H1 (cell line): ENCODE measurements around the gene MARCHF10. TPM values are rescaled to one million over a fixed set of nuclear protein-coding genes. Genes with fewer than 3 reads are reported as not detected.
"Not testable (repeated sequence)": the region's sequence is repeated elsewhere in the genome, so short reads cannot be mapped to it uniquely, and the experiment has no call there.

Experiments
- CTCF ChIA-PET: fragments of 300-600 bp; sonication (Branson Sonifier 250); formaldehyde crosslinking; loops from one replicate; lab custom pipeline; 2021; ENCODE audit not compliant: partially characterized antibody; lab: Charles Lee
- POLR2A ChIA-PET: fragments of 300-600 bp; sonication (Branson Sonifier 250); formaldehyde crosslinking; loops from one replicate; lab custom pipeline; 2021; ENCODE audit warnings: inconsistent platforms; ENCODE audit not compliant: partially characterized antibody; lab: Charles Lee
- DNase-seq, 2 experiments: peaks; one replicate each; pipeline versions ENCODE4 v3.0.0 to v3.0.0-alpha.2; 2010 to 2022; ENCODE audit warnings: low spot score in 2 of 2, low read depth in 1 of 2, mixed read lengths in 1 of 2
- FAIRE-seq: peaks from 2 replicates; lab custom pipeline; 2011; peaks lifted over from hg19 to GRCh38; lab: Jason Lieb, UNC
- H2AFZ ChIP-seq: 2 replicates; pipeline ENCODE4 v1.8.1; 2012; ENCODE audit warnings: low read length, inconsistent platforms
- H2AK5ac ChIP-seq: 2 replicates; pipeline ENCODE4 v1.6.1; 2013; ENCODE audit warnings: low read depth, low read length
- H2BK120ac ChIP-seq: replicated peaks from 2 replicates; pipeline ENCODE3; 2013; ENCODE audit warnings: low read depth, low read length, inconsistent platforms
- H2BK12ac ChIP-seq: 2 replicates; pipeline ENCODE4 v1.6.1; 2013; ENCODE audit warnings: low read depth, low read length
- H2BK15ac ChIP-seq: 2 replicates; pipeline ENCODE4 v1.6.1; 2013; ENCODE audit warnings: low read length
- H2BK20ac ChIP-seq: 2 replicates; pipeline ENCODE4 v1.6.1; 2013; ENCODE audit warnings: low read length
- H2BK5ac ChIP-seq: 2 replicates; pipeline ENCODE4 v1.6.1; 2013; ENCODE audit warnings: low read depth, low read length
- H3K14ac ChIP-seq: 2 replicates; pipeline ENCODE4 v1.6.1; 2013; ENCODE audit warnings: inconsistent platforms; ENCODE audit not compliant: insufficient read length
- H3K18ac ChIP-seq: 2 replicates; pipeline ENCODE4 v1.6.1; 2013; ENCODE audit warnings: low read length; ENCODE audit errors: extremely low read depth
- H3K23ac ChIP-seq: 2 replicates; pipeline ENCODE4 v1.6.1; 2013; ENCODE audit warnings: inconsistent platforms; ENCODE audit not compliant: insufficient read length
- H3K23me2 ChIP-seq: 2 replicates; pipeline ENCODE4 v1.6.1; 2013; ENCODE audit warnings: low read depth, low read length
- H3K27ac ChIP-seq: 2 replicates; pipeline ENCODE4 v1.6.1; 2011; ENCODE audit warnings: low read depth, low read length, inconsistent platforms
- H3K27me3 ChIP-seq, 4 experiments: replicated peaks in 1 of 4; 1 replicate in 1 of 4; 2 replicates in 3 of 4; pipeline versions ENCODE4 v1.6.1 to v1.8.1; 2011 to 2013; ENCODE audit warnings: low read length in 3 of 4, mild to moderate bottlenecking in 3 of 4, inconsistent platforms in 2 of 4, mixed read lengths in 2 of 4, moderate library complexity in 1 of 4; ENCODE audit not compliant: control insufficient read depth in 3 of 4, insufficient read depth in 3 of 4; ENCODE audit errors: extremely low read depth in 1 of 4
- H3K36me3 ChIP-seq, 4 experiments: 2 replicates each; pipeline versions ENCODE4 v1.6.1 to v1.8.1; 2011 to 2013; ENCODE audit warnings: mild to moderate bottlenecking in 4 of 4, low read length in 3 of 4, moderate library complexity in 2 of 4, control low read depth in 1 of 4, inconsistent platforms in 1 of 4; ENCODE audit not compliant: insufficient read depth in 4 of 4, control insufficient read depth in 2 of 4
- H3K4ac ChIP-seq: replicated peaks from 2 replicates; pipeline ENCODE3; 2013; ENCODE audit warnings: low read length, low read depth, mixed read lengths, inconsistent platforms; ENCODE audit not compliant: insufficient read length
- H3K4me1 ChIP-seq, 4 experiments: replicated peaks in 1 of 4; 1 replicate in 1 of 4; 2 replicates in 3 of 4; pipeline versions ENCODE4 v1.6.1 to v1.8.1; 2011 to 2013; ENCODE audit warnings: low read length in 3 of 4, inconsistent platforms in 2 of 4, mixed read lengths in 1 of 4; ENCODE audit not compliant: insufficient read depth in 4 of 4, control insufficient read depth in 3 of 4
- H3K4me2 ChIP-seq, 2 experiments: 2 replicates each; pipeline versions ENCODE4 v1.6.1 to v1.8.1; 2011 to 2013; ENCODE audit warnings: low read depth in 2 of 2, low read length in 2 of 2, control low read depth in 1 of 2, inconsistent platforms in 1 of 2, mild to moderate bottlenecking in 1 of 2; ENCODE audit not compliant: insufficient read depth in 1 of 2
- H3K4me3 ChIP-seq, 4 experiments: fragments of 200-600, 300-600 bp in 1 of 4; sonication (generic), shearing (Covaris generic), sonication (Bioruptor Twin) in 1 of 4; 2 replicates each; pipeline versions ENCODE4 v1.5.1 to v1.8.1; 2011 to 2016; ENCODE audit warnings: low read length in 4 of 4, low read depth in 3 of 4, control low read depth in 2 of 4, inconsistent platforms in 2 of 4, mild to moderate bottlenecking in 2 of 4, mixed read lengths in 1 of 4, moderate library complexity in 1 of 4; ENCODE audit not compliant: insufficient read depth in 2 of 4; ENCODE audit errors: extremely low read depth in 1 of 4
- H3K56ac ChIP-seq: replicated peaks from 2 replicates; pipeline ENCODE3; 2013; ENCODE audit warnings: low read depth, mild to moderate bottlenecking, mixed read lengths, low read length, inconsistent platforms; ENCODE audit not compliant: insufficient read length
- H3K79me1 ChIP-seq: 2 replicates; pipeline ENCODE4 v1.6.1; 2013; ENCODE audit warnings: low read depth, low read length, control low read depth
- H3K79me2 ChIP-seq, 2 experiments: 2 replicates each; pipeline versions ENCODE4 v1.6.1 to v1.8.1; 2012 to 2013; ENCODE audit warnings: low read length in 2 of 2, mild to moderate bottlenecking in 2 of 2, inconsistent platforms in 1 of 2; ENCODE audit not compliant: insufficient read depth in 2 of 2, control insufficient read depth in 1 of 2
- H3K9ac ChIP-seq, 4 experiments: replicated peaks in 1 of 4; 1 replicate in 1 of 4; 2 replicates in 3 of 4; pipeline versions ENCODE4 v1.6.1 to v1.8.1; 2011 to 2013; ENCODE audit warnings: low read depth in 3 of 4, low read length in 3 of 4, control low read depth in 2 of 4, mild to moderate bottlenecking in 2 of 4, moderate library complexity in 2 of 4, inconsistent platforms in 1 of 4; ENCODE audit errors: extremely low read depth in 1 of 4
- H3K9me3 ChIP-seq, 2 experiments: 2 replicates each; pipeline versions ENCODE4 v1.6.1 to v1.8.1; 2012 to 2013; ENCODE audit warnings: mild to moderate bottlenecking in 2 of 2, moderate library complexity in 2 of 2, control low read depth in 1 of 2, inconsistent platforms in 1 of 2, low read depth in 1 of 2, low read length in 1 of 2, mixed read lengths in 1 of 2; ENCODE audit not compliant: insufficient read depth in 2 of 2
- H4K20me1 ChIP-seq, 2 experiments: replicated peaks in 1 of 2; 2 replicates each; pipeline versions ENCODE3 to v1.8.1; 2011 to 2013; ENCODE audit warnings: inconsistent platforms in 2 of 2, low read length in 2 of 2, mild to moderate bottlenecking in 1 of 2; ENCODE audit not compliant: insufficient read depth in 2 of 2, control insufficient read depth in 1 of 2
- H4K5ac ChIP-seq: 2 replicates; pipeline ENCODE4 v1.6.1; 2013; ENCODE audit warnings: low read length, low read depth, mixed read lengths, inconsistent platforms; ENCODE audit not compliant: insufficient read length
- H4K8ac ChIP-seq: 2 replicates; pipeline ENCODE4 v1.8.0; 2013; ENCODE audit warnings: mild to moderate bottlenecking, moderate library complexity, low read length, inconsistent platforms; ENCODE audit not compliant: insufficient read depth; ENCODE audit errors: extremely low read depth
- H4K91ac ChIP-seq: replicated peaks from 2 replicates; pipeline ENCODE3; 2013; ENCODE audit warnings: low read length, mixed read lengths, inconsistent platforms; ENCODE audit not compliant: insufficient read length
- RBBP5 ChIP-seq: IDR thresholded peaks from 2 replicates; pipeline ENCODE4 v1.7.1; 2012; ENCODE audit warnings: low read depth, mild to moderate bottlenecking, inconsistent platforms, low read length, moderate library complexity, borderline replicate concordance
- TCF12 ChIP-seq: IDR thresholded peaks from 2 replicates; pipeline ENCODE4 v1.6.1; 2011; ENCODE audit warnings: low read depth, mild to moderate bottlenecking, low read length
- WGBS, 2 experiments: shearing (Covaris generic) in 1 of 2; methylation state at CpG; one replicate each; pipeline versions ENCODE4 v1.1.6 to v1.1.7; 2013 to 2015; ENCODE audit warnings: low lambda C conversion rate in 2 of 2, mixed read lengths in 2 of 2, inconsistent platforms in 1 of 2, low coverage in 1 of 2, missing lambda C conversion rate in 1 of 2; ENCODE audit not compliant: insufficient replicate concordance in 2 of 2, insufficient coverage in 1 of 2, insufficient read length in 1 of 2; ENCODE audit errors: extremely low coverage in 1 of 2, missing lambda C conversion rate in 1 of 2; 5-methylcytosine and 5-hydroxymethylcytosine counted together
- polyA plus RNA-seq, 7 experiments: library from polyadenylated mRNA; depleted of rRNA in 3 of 7; stranded (reverse) in 5 of 7; unstranded in 2 of 7; fragments of >200 nt in 5 of 7; fragments of 200-250 nt in 2 of 7; gene quantifications; 1 replicate in 5 of 7; 2 replicates in 1 of 7; 4 replicates in 1 of 7; pipeline versions ENCODE4 v1.2.1 to v1.2.3, GENCODE V29; 2011 to 2013; ENCODE audit warnings: missing spikeins in 2 of 7, mixed read lengths in 2 of 7
- total RNA-seq: library from RNA; stranded (reverse); fragmentation: NEBNext Ultra II Directional; extraction: Animal tissue kit (Norgen Biotek cat#: 25700); gene quantifications from 2 replicates; pipeline ENCODE4 v1.2.1, GENCODE V29; 2021

Gene MARCHF10
- total and polyA plus RNA-seq, 2 of the 8 experiments (the other 6 are each of a cell fraction or from before 2014, with no cell fraction given), result 0.48 to 0.73 TPM

- no peak for TF ChIP-seq RBBP5
- TF ChIP-seq TCF12, result no peak
- TF ChIP-seq, all 59 proteins: peak for 0
Measured at GRCh38 chr17:62700964-62701705, 107.0 kb downstream of the MARCHF10 start (continued).

- H3K79me2 ChIP-seq, H3K9me3 ChIP-seq, H3K9ac ChIP-seq, H3K23ac ChIP-seq, H3K4me2 ChIP-seq, H4K5ac ChIP-seq, H2BK120ac ChIP-seq, H3K56ac ChIP-seq, H2AK5ac ChIP-seq, FAIRE-seq, H3K4ac ChIP-seq, POLR2A ChIA-PET, H2BK12ac ChIP-seq, H3K27me3 ChIP-seq, H4K91ac ChIP-seq, H3K79me1 ChIP-seq, H3K23me2 ChIP-seq, H2BK5ac ChIP-seq, DNase-seq, H3K18ac ChIP-seq, H4K8ac ChIP-seq, H3K36me3 ChIP-seq, H3K4me1 ChIP-seq, H3K27ac ChIP-seq, H3K4me3 ChIP-seq, H4K20me1 ChIP-seq, H2BK20ac ChIP-seq, H3K14ac ChIP-seq, H2BK15ac ChIP-seq, H2AFZ ChIP-seq: not testable (repeated sequence)
- CTCF ChIA-PET, result interaction anchor here (0.5 to 1.9 kb wide), 2 partner anchors 22 to 91 kb away, joined by 3 to 7 read pairs; no protein-coding TSS in a partner anchor
- 92% methylated on average over 7 of the region's 11 CpGs; no CpG with 5 or more reads in 1 of the 2 experiments for WGBS, 2 experiments
Measured at GRCh38 chr17:62698459-62698858, 109.7 kb downstream of the MARCHF10 start.
